VCaP (cell line): ENCODE measurements around the gene CDC16.

Source experiments
- H3K27ac ChIP-seq: fragments of 450-650 bp; 2 replicates; pipeline ENCODE4 v1.5.1; 2017
- TF ChIP-seq, protein P1 (sequence below): fragments of 450-650 bp; conservative IDR thresholded peaks from 2 replicates; pipeline ENCODE4 v1.5.1; 2017; ENCODE audit warnings: mild to moderate bottlenecking, moderate library complexity

CDC16 gene

GRCh38 chr13:114313061-114313860 is 78.6 kb downstream of the CDC16 start:
- peak overlapping the region; percentile 72 for H3K27ac ChIP-seq
- TF ChIP-seq, protein P1, sequence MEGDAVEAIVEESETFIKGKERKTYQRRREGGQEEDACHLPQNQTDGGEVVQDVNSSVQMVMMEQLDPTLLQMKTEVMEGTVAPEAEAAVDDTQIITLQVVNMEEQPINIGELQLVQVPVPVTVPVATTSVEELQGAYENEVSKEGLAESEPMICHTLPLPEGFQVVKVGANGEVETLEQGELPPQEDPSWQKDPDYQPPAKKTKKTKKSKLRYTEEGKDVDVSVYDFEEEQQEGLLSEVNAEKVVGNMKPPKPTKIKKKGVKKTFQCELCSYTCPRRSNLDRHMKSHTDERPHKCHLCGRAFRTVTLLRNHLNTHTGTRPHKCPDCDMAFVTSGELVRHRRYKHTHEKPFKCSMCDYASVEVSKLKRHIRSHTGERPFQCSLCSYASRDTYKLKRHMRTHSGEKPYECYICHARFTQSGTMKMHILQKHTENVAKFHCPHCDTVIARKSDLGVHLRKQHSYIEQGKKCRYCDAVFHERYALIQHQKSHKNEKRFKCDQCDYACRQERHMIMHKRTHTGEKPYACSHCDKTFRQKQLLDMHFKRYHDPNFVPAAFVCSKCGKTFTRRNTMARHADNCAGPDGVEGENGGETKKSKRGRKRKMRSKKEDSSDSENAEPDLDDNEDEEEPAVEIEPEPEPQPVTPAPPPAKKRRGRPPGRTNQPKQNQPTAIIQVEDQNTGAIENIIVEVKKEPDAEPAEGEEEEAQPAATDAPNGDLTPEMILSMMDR = no peak

- TF ChIP-seq, protein P1 = no peak
- H3K27ac ChIP-seq = peak within 1 kb of the TSS; percentile 72
Measured at GRCh38 chr13:114314074-114314912, 79.6 kb downstream of the CDC16 start, which contains the start of gene CHAMP1. TSS of gene CHAMP1 (plus strand) at chr13:114314503. CDS start at chr13:114323843, 9,340 bp downstream.

GRCh38 chr13:114315074-114315785 is 80.5 kb downstream of the CDC16 start:
- H3K27ac ChIP-seq = peak overlapping the region; percentile 72
- TF ChIP-seq, protein P1 = no peak

GRCh38 chr13:114318624-114319023 is 83.9 kb downstream of the CDC16 start:
- TF ChIP-seq, protein P1 = no peak
- H3K27ac ChIP-seq = no peak overlapping the region

DNA sequence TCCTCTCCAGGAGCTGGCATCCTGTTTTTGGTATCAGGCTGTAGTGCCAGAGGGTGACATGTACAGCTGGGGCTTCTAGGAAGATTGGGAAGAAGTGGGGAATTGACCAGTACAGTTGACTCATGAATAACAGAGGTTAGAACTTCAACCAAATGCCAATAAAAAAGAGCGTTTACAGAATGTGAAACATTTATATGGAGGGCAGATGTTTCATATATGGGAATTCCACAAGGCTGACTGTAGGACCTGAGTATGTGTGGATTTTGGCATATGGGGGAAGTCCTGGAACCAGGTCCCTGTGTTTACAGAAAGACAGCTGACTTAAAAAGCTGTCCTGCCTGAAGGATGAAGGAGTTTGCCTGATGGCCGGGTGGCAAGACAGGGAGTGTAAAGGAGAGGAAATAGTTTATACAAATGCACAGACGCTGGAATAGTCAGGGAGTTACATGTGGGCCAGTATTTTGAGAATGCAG is 84.8 kb downstream of the CDC16 start:
- TF ChIP-seq, protein P1 = no peak
- no peak overlapping the region for H3K27ac ChIP-seq

GRCh38 chr13:114320065-114320464 is 85.4 kb downstream of the CDC16 start:
- TF ChIP-seq, protein P1 = no peak
- no peak overlapping the region for H3K27ac ChIP-seq
